ENCODE results near the gene KCNH1. TPM values are rescaled to one million over a fixed set of nuclear protein-coding genes. Genes with fewer than 3 reads are reported as not detected.

KCNH1 gene
- total RNA-seq, 2 donors from 2014 or later: 3.2 to 3.5 TPM

DNA sequence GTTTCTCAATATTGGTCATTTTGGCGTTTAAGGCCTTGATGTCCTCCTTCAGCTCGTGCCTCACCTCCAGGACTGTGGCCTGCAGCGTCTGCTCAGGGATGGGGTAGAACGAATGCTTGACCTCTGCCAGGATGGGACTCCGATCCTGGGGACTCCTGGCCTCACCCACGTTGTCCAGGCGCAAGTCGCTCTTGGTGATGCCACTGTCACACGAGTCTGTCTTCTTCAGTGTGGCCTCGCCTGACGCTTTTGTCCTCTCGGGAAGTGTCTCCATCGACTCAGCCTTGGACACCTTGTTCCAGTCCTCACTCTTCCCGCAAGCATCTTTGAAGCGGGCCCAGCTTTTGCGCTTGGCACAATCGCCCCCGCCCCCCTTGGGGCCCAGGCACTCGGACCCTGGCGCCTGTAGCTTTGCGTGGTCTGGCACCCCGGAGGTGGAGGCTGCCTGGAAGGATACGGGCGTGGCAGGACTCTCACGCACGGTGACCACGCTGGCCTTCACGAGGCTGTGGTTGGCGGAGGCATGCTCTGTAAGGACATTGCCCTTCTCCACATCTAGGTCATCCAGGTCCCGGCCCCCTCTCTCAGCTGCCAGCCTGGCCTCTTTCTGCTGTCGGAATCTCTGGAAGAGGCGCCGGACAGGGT is 450.4 kb downstream of the KCNH1 start:
- H3K4me1 ChIP-seq (ENCODE audit: control insufficient read depth, insufficient read depth, low read length): no peaks in the 10 kb centered on the region
- H3K27ac Mint-ChIP-seq: no peak overlapping the region
- H3K9me3 Mint-ChIP-seq: no peaks in the 10 kb centered on the region
- TF ChIP-seq, protein P1, sequence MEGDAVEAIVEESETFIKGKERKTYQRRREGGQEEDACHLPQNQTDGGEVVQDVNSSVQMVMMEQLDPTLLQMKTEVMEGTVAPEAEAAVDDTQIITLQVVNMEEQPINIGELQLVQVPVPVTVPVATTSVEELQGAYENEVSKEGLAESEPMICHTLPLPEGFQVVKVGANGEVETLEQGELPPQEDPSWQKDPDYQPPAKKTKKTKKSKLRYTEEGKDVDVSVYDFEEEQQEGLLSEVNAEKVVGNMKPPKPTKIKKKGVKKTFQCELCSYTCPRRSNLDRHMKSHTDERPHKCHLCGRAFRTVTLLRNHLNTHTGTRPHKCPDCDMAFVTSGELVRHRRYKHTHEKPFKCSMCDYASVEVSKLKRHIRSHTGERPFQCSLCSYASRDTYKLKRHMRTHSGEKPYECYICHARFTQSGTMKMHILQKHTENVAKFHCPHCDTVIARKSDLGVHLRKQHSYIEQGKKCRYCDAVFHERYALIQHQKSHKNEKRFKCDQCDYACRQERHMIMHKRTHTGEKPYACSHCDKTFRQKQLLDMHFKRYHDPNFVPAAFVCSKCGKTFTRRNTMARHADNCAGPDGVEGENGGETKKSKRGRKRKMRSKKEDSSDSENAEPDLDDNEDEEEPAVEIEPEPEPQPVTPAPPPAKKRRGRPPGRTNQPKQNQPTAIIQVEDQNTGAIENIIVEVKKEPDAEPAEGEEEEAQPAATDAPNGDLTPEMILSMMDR (conservative IDR thresholded peaks at IDR 0.05): no peak
- no peaks in the 10 kb centered on the region for H3K9me3 ChIP-seq (ENCODE audit: control insufficient read depth, low read length)
- no peak overlapping the region for H3K4me3 ChIP-seq (ENCODE audit: low read length)
- peak; percentile 31 for DNase-seq
- H3K36me3 ChIP-seq (ENCODE audit: control insufficient read depth, insufficient read depth, low read length): no peaks in the 10 kb centered on the region
- no peak overlapping the region for H3K27ac ChIP-seq (ENCODE audit: low read depth, low read length)
- no peak overlapping the region for H3K4me3 Mint-ChIP-seq
- peaks cover 2% of the 10 kb centered on the region for H3K27me3 Mint-ChIP-seq (ENCODE audit: insufficient read depth)
- H3K9ac ChIP-seq (ENCODE audit: extremely low read depth, low read length, poor library complexity, severe bottlenecking): no peak overlapping the region
- WGBS, 2 experiments (ENCODE audit: insufficient coverage in 1 of 2, insufficient read length in 1 of 2): 93 to 94% methylated on average over 30 to 33 of the region's 33 CpGs
- H3K36me3 Mint-ChIP-seq (ENCODE audit: low read depth): no peaks in the 10 kb centered on the region
- no peaks in the 10 kb centered on the region for H3K4me1 Mint-ChIP-seq
- H3K27me3 ChIP-seq (ENCODE audit: control insufficient read depth, insufficient read depth, low read length, poor library complexity, severe bottlenecking): no peaks in the 10 kb centered on the region

DNA sequence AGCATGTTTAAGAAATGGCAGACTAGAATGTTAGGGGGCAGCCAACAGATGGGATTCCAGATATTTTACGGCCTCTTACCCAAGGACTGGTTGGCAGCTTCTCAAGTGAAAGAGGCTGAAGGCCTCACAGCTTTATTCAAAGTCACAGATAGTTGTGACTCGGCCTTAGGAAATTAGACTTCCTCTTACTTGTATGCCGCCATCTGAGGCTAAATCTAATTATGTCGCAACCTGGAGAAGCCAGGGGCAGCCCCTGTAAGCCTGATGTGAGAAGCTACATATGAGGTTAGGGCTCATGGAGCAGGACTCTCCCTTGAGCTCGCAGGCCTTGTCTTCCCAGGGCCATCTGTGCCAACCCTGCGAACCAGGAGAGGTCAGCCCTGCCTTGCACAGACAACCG is 452.8 kb downstream of the KCNH1 start:
- H3K4me3 Mint-ChIP-seq: no peak overlapping the region
- Histone ChIP-seq H3K27ac (ENCODE audit: low read depth, low read length) (no peak overlapping the region), H3K27me3 (ENCODE audit: control insufficient read depth, insufficient read depth, low read length, poor library complexity, severe bottlenecking) (no peaks in the 10 kb centered on the region), H3K4me3 (ENCODE audit: low read length) (no peak overlapping the region), H3K9ac (ENCODE audit: extremely low read depth, low read length, poor library complexity, severe bottlenecking) (no peak overlapping the region), H3K4me1 (ENCODE audit: control insufficient read depth, insufficient read depth, low read length) (no peaks in the 10 kb centered on the region), H3K36me3 (ENCODE audit: control insufficient read depth, insufficient read depth, low read length) (no peaks in the 10 kb centered on the region), H3K9me3 (ENCODE audit: control insufficient read depth, low read length) (no peaks in the 10 kb centered on the region)
- no peaks in the 10 kb centered on the region for H3K4me1 Mint-ChIP-seq
- H3K27me3 Mint-ChIP-seq (ENCODE audit: insufficient read depth): peaks cover 2% of the 10 kb centered on the region
- H3K9me3 Mint-ChIP-seq: no peaks in the 10 kb centered on the region
- H3K36me3 Mint-ChIP-seq (ENCODE audit: low read depth): no peaks in the 10 kb centered on the region
- TF ChIP-seq, protein P1 (conservative IDR thresholded peaks at IDR 0.05): no peak
- peak; percentile 21 for DNase-seq
- 91 to 100% methylated on average over 6 to 7 of the region's 7 CpGs for WGBS, 2 experiments (ENCODE audit: insufficient coverage in 1 of 2, insufficient read length in 1 of 2)
- H3K27ac Mint-ChIP-seq: no peak overlapping the region

DNA sequence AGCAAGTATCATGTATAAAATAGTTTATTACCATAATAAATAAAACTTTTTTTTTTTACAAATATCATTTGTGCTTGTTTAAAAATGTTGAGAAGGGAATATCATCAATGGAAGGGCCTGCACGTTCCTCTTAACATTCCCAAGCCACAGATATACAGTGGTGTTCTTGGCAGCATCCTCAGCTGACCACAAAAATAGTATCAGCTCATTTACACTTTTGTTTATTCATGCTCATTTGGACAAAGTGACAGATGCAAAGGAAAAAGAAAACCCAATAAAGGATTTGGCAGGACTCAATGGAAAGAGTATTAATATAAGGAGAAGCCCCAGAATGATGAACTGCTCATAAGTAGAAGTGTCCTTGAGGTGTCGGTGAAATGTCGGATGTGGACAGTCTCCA is 455.6 kb downstream of the KCNH1 start:
- no peaks in the 10 kb centered on the region for H3K27me3 Mint-ChIP-seq (ENCODE audit: insufficient read depth)
- WGBS, 2 experiments (ENCODE audit: insufficient coverage in 1 of 2, insufficient read length in 1 of 2): 92% methylated on average over 3 of the region's 3 CpGs; no CpG with 5 or more reads in 1 of the 2 experiments
- no peaks in the 10 kb centered on the region for H3K36me3 ChIP-seq (ENCODE audit: control insufficient read depth, insufficient read depth, low read length)
- no peak overlapping the region for H3K9ac ChIP-seq (ENCODE audit: extremely low read depth, low read length, poor library complexity, severe bottlenecking)
- TF ChIP-seq, protein P1 (conservative IDR thresholded peaks at IDR 0.05): no peak
- H3K9me3 Mint-ChIP-seq: no peaks in the 10 kb centered on the region
- DNase-seq: no peak
- H3K4me3 ChIP-seq (ENCODE audit: low read length): no peak overlapping the region
- H3K4me1 ChIP-seq (ENCODE audit: control insufficient read depth, insufficient read depth, low read length): no peaks in the 10 kb centered on the region
- H3K9me3 ChIP-seq (ENCODE audit: control insufficient read depth, low read length): no peaks in the 10 kb centered on the region
- H3K27ac ChIP-seq (ENCODE audit: low read depth, low read length): no peak overlapping the region
- no peak overlapping the region for H3K27ac Mint-ChIP-seq
- no peaks in the 10 kb centered on the region for H3K4me1 Mint-ChIP-seq
- H3K36me3 Mint-ChIP-seq (ENCODE audit: low read depth): no peaks in the 10 kb centered on the region
- H3K27me3 ChIP-seq (ENCODE audit: control insufficient read depth, insufficient read depth, low read length, poor library complexity, severe bottlenecking): no peaks in the 10 kb centered on the region
- H3K4me3 Mint-ChIP-seq: no peak overlapping the region

Data from endodermal cell (in vitro differentiated cells).